Skeletal muscle tissue (tissue), 4 donors: ENCODE data around the gene OLA1. TPM values are rescaled to one million over a fixed set of nuclear protein-coding genes. Genes with fewer than 3 reads are reported as not detected.

Source experiments
- H3K27ac ChIP-seq: one replicate; pipeline ENCODE4 v1.7.0; 2013; ENCODE audit warnings: mild to moderate bottlenecking, low read depth, low read length, inconsistent platforms
- H3K27me3 ChIP-seq, 3 donors: one replicate each; pipeline ENCODE4 v1.7.0; 2013; ENCODE audit warnings: low read length in 3 of 3; ENCODE audit not compliant: control insufficient read depth in 3 of 3, insufficient read depth in 3 of 3
- H3K36me3 ChIP-seq, 3 donors: one replicate each; pipeline ENCODE4 v1.7.0; 2013; ENCODE audit warnings: low read length in 3 of 3; ENCODE audit not compliant: control insufficient read depth in 3 of 3, insufficient read depth in 3 of 3
- H3K4me1 ChIP-seq, 3 donors: one replicate each; pipeline ENCODE4 v1.7.0; 2013; ENCODE audit warnings: low read length in 3 of 3, mild to moderate bottlenecking in 3 of 3; ENCODE audit not compliant: control insufficient read depth in 3 of 3, insufficient read depth in 3 of 3
- H3K4me3 ChIP-seq, 3 donors: one replicate each; pipeline ENCODE4 v1.7.0; 2013; ENCODE audit warnings: low read length in 3 of 3
- H3K9ac ChIP-seq, 3 donors: one replicate each; pipeline ENCODE4 v1.7.0; 2013; ENCODE audit warnings: low read length in 3 of 3, mild to moderate bottlenecking in 3 of 3, moderate library complexity in 2 of 3, low read depth in 1 of 3
- H3K9me3 ChIP-seq, 3 donors: one replicate each; pipeline ENCODE4 v1.7.0; 2013; ENCODE audit warnings: low read length in 3 of 3; ENCODE audit not compliant: control insufficient read depth in 3 of 3
- total RNA-seq: library from RNA; depleted of rRNA; stranded (reverse); fragments of >200 nt; gene quantifications from one replicate; pipeline ENCODE4 v1.2.3, GENCODE V29; 2014
- donor health status: Osteomylitis.

OLA1 gene
- total RNA-seq, 1 donor from 2014 or later: 90.3 TPM

DNA sequence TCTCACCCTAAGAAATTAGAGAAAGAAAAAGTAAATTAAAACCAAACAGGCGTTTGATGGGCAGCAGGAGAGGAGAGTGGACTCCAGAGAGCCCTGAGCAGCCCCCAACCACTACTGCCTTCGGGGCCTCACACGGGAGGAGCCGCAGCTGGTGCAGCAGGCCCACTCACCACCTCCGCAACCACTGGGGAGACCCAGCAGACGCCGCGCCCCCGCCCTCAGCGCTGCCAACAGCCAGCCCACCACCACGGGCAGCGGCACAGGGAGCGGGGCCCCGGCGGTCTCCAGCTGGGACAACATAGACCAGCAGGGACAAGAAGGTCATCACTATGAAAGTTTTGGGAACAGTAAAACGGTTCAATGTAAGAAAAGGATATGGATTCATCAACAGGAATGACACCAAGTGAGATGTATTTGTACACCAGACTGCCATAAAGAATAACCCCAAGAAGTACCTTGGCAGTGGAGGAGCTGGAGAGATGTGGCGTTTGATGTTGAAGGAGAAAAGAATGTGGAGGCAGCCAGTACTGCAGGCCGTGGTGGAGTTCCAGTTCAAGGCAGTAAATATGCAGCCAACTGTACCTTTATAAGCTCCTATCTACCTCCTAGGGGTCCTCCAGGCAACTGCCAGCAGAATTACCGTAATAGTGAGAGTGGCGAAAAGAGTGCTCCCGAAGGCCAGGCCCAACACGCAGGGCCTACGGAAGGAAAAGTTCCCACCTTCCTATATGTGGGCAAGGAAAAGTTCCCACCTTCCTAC, 76.5 kb downstream of the OLA1 start:
- H3K27ac ChIP-seq: no peak overlapping the region
- peaks cover 0 to under 1% (median 0%) of the 10 kb centered on the region in 3 donors for H3K4me1 ChIP-seq
- no peak overlapping the region for H3K4me3 ChIP-seq
- H3K27me3 ChIP-seq: no peaks in the 10 kb centered on the region
- peaks cover 2 to 3% (median 3%) of the 10 kb centered on the region in 3 donors for H3K9me3 ChIP-seq
- no peaks in the 10 kb centered on the region for H3K36me3 ChIP-seq
- H3K9ac ChIP-seq: no peak overlapping the region

DNA sequence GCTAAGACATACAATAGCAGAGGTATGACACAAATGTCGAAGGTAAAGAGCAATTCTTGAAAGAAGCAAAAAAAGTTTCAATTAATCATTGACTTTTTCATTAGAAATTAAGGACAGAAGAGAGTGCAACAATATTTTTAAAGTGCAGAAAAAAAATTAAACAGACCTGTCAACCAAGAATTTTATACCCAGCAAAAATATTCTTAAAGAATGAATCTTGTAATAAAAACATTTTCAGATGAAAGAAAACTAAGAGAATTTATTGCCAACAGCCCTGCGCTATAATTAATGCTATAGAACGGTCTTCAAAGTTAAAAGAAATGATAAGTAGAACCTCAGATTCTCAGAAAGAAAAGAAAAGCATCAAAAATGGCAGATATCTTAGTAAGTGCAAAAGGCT, 79.0 kb downstream of the OLA1 start:
- Histone ChIP-seq H3K9ac (no peak overlapping the region), H3K9me3 (peaks cover 0 to 3% (median 3%) of the 10 kb centered on the region in 3 donors), H3K4me1 (no peaks in the 10 kb centered on the region), H3K27me3 (no peaks in the 10 kb centered on the region), H3K4me3 (no peak overlapping the region), H3K36me3 (no peaks in the 10 kb centered on the region), H3K27ac (no peak overlapping the region)

GRCh38 chr2:174166261-174166660, 82.1 kb downstream of the OLA1 start:
- no peaks in the 10 kb centered on the region for H3K36me3 ChIP-seq

GRCh38 chr2:174161490-174161889, 86.8 kb downstream of the OLA1 start:
- Histone ChIP-seq H3K27me3 (no peaks in the 10 kb centered on the region), H3K27ac (no peak overlapping the region), H3K4me3 (no peak overlapping the region), H3K36me3 (no peaks in the 10 kb centered on the region), H3K9ac (no peak overlapping the region), H3K4me1 (no peaks in the 10 kb centered on the region), H3K9me3 (no peaks in the 10 kb centered on the region)

More at GRCh38 chr2:174166261-174166660, 82.1 kb downstream of the OLA1 start:
- Histone ChIP-seq H3K9me3 (peaks cover 0 to 3% (median 0%) of the 10 kb centered on the region in 3 donors), H3K27me3 (no peaks in the 10 kb centered on the region), H3K4me3 (no peak overlapping the region), H3K27ac (no peak overlapping the region), H3K4me1 (no peaks in the 10 kb centered on the region), H3K9ac (no peak overlapping the region)

DNA sequence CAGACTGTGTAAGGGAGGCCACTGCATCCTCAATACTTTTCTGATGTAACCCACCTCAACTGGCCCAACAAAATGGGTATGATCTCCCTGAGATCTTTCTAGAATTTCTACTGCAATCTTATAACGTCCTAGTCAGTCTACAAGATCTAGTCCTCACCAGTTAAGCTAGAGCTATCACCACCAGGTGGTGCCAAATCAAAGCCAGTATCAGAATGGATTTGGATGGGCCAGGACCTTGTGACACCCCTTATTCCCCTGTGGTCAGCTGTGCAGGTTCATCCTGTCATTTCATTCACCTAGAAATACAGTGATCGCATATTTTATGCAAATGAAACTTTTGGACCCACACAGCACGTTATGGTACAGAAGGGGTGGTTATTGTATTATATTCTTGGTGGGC, 90.3 kb downstream of the OLA1 start:
- H3K36me3 ChIP-seq: no peaks in the 10 kb centered on the region
- no peak overlapping the region for H3K9ac ChIP-seq
- H3K27ac ChIP-seq: no peak overlapping the region
- H3K4me1 ChIP-seq: no peaks in the 10 kb centered on the region
- no peak overlapping the region for H3K4me3 ChIP-seq
- no peaks in the 10 kb centered on the region for H3K9me3 ChIP-seq
- no peaks in the 10 kb centered on the region for H3K27me3 ChIP-seq

DNA sequence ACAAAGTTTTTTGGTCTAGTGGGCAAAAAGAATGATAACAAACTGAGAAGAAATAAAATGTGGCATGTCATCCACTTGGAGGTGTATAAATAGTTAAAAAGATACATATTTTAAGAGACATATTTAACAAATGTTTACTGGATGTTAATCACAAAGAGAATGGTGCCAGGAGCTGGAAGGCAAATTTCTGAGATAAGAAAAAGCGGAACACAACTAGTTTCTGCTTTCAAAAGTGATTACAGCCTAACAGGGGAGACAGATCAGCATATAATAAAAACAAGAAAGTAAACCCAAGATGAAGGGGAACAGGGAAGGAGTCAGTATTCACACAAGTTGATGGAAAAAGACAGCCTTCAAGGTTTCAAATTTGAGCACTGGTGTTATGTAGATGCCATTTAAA, 91.3 kb downstream of the OLA1 start:
- no peaks in the 10 kb centered on the region for H3K9me3 ChIP-seq
- H3K9ac ChIP-seq: no peak overlapping the region
- H3K36me3 ChIP-seq: no peaks in the 10 kb centered on the region
- no peak overlapping the region for H3K4me3 ChIP-seq
- no peaks in the 10 kb centered on the region for H3K27me3 ChIP-seq
- no peak overlapping the region for H3K27ac ChIP-seq
- no peaks in the 10 kb centered on the region for H3K4me1 ChIP-seq

DNA sequence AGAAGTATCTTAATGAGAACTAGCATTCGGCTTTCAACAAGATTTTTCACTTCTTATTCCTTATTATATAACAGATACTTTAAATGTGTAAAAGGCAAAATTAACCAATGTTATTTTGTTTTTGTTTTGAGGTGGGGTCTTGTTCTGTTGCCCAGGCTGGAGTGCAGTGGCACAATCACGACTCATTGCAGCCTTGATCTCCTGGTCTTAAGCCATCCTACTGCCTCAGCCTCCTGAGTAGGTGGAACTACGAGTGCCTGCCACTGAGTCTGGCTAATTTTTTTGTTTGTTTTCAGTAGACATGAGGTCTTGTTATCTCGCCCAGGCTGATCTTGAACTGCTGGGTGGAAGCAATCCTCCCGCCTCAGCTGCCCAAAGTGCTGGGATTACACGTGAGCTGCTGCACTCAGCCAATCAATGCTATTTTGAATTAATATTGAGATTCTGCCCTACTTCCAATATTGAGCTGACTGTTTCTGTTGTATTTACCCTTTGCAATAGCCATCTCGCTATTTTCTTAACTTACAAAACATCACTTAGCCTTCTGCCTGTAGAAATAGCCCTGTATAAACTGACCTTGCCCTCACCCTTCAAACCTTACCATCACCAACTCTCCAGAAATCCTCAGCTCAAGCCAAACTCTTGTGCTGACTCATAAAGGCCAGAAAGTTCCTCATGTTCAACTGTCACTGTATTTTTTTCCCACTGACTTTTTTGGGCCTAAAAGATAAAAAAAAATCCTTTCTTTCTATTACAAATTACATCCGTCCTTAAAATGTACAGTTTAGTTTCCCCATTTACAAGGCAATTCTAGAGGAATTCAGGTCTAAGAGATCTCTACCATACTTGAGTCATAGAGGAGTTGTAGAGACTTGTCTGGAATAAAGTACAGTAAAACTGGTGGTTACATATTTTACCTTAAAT, 94.3 kb downstream of the OLA1 start:
- H3K27ac ChIP-seq: no peak overlapping the region
- H3K36me3 ChIP-seq: no peaks in the 10 kb centered on the region
- no peaks in the 10 kb centered on the region for H3K27me3 ChIP-seq
- H3K4me1 ChIP-seq: no peaks in the 10 kb centered on the region
- H3K9me3 ChIP-seq: no peaks in the 10 kb centered on the region
- peak overlapping the region in 1 of 3 donors; percentile 10 for H3K9ac ChIP-seq
- no peak overlapping the region for H3K4me3 ChIP-seq

DNA sequence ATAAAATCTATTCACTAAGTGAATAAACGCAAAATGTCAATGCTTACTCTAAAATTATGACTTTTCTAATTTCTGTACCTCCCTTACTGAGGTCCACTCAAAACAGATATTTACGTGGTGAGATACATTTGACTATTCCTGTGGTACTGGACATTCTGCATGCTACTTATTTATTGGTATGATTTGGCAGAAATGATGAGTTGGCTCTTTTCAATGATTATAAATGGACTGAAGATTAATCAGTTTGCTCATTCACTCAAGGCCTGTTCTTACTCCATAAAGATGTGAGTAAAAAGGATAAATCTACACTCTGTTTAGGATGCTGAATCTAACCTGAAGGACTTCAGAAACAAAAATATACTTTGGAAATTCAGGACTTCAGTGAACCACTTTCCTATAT, 98.8 kb downstream of the OLA1 start:
- H3K9ac ChIP-seq: no peak overlapping the region
- no peaks in the 10 kb centered on the region for H3K27me3 ChIP-seq
- no peak overlapping the region for H3K4me3 ChIP-seq
- no peaks in the 10 kb centered on the region for H3K36me3 ChIP-seq
- H3K4me1 ChIP-seq: no peaks in the 10 kb centered on the region
- no peak overlapping the region for H3K27ac ChIP-seq
- H3K9me3 ChIP-seq: no peaks in the 10 kb centered on the region

DNA sequence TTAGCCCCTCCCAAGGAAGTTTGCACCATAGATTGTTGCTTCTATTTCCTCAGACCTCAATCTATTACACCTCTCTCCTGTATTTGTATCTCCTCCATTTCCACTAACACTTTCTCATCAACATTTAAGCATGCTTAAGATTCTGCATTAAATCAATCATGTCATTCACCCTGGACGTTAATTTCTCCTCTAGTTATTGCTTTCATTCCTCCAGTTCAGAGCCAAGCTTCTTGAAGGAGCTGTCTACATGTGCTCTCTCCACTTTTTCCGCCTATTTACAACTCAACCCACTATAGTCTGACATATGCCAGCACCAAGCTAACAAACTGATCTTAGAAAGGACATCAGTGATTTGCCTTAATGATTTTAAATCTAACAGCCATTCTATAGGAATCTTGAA, 99.5 kb downstream of the OLA1 start:
- Histone ChIP-seq H3K9ac (no peak overlapping the region), H3K27me3 (no peaks in the 10 kb centered on the region), H3K36me3 (no peaks in the 10 kb centered on the region), H3K27ac (no peak overlapping the region), H3K4me3 (no peak overlapping the region), H3K4me1 (no peaks in the 10 kb centered on the region), H3K9me3 (no peaks in the 10 kb centered on the region)

DNA sequence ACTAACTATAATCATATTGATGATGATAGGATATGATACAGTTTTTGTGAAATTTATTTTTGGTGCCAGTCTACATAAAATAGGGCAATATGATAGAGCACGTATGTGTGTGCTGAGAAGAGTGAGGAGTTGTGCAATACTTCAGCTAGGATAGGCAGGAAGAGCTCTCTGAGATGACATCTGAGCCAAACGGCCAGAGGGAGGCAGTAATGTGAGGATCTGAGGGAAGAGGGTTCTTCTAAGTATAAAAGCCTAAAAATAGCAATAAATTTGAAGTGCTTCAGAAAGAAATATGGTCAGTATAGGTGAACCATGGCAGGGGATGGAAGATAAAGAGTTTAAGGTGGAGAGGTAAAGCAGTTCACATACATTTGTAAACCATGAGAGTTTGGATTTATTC, 102.5 kb downstream of the OLA1 start:
- no peaks in the 10 kb centered on the region for H3K27me3 ChIP-seq
- no peaks in the 10 kb centered on the region for H3K36me3 ChIP-seq
- H3K4me3 ChIP-seq: no peak overlapping the region

More for the DNA sequence above, 102.5 kb downstream of the OLA1 start:
- H3K9me3 ChIP-seq: no peaks in the 10 kb centered on the region
- no peak overlapping the region for H3K27ac ChIP-seq
- H3K9ac ChIP-seq: no peak overlapping the region
- H3K4me1 ChIP-seq: no peaks in the 10 kb centered on the region
